ENCODE results near the gene ISM2. TPM values are rescaled to one million over a fixed set of nuclear protein-coding genes. Genes with fewer than 3 reads are reported as not detected.

ISM2 gene
- total RNA-seq, 3 donors from 2014 or later, result 0.32 to 0.59 TPM; not detected in 1

GRCh38 chr14:77520555-77520954 lies 21.9 kb upstream of the ISM2 start:
- Histone ChIP-seq H3K36me3 (no peaks in the 10 kb centered on the region), H3K4me1 (no peaks in the 10 kb centered on the region), H3K4me3 (no peak overlapping the region), H3K9me3 (no peaks in the 10 kb centered on the region), H3K27ac (no peak overlapping the region), H3K27me3 (no peaks in the 10 kb centered on the region)
- no peak for DNase-seq (ENCODE audit: low spot score in 2 of 2)
- intact Hi-C loops (cut with DNase I; ENCODE audit: low total_unique reads), result no loop called here
- TF ChIP-seq POLR2A (IDR thresholded peaks at IDR 0.05), result no peak
- TF ChIP-seq, protein P1, sequence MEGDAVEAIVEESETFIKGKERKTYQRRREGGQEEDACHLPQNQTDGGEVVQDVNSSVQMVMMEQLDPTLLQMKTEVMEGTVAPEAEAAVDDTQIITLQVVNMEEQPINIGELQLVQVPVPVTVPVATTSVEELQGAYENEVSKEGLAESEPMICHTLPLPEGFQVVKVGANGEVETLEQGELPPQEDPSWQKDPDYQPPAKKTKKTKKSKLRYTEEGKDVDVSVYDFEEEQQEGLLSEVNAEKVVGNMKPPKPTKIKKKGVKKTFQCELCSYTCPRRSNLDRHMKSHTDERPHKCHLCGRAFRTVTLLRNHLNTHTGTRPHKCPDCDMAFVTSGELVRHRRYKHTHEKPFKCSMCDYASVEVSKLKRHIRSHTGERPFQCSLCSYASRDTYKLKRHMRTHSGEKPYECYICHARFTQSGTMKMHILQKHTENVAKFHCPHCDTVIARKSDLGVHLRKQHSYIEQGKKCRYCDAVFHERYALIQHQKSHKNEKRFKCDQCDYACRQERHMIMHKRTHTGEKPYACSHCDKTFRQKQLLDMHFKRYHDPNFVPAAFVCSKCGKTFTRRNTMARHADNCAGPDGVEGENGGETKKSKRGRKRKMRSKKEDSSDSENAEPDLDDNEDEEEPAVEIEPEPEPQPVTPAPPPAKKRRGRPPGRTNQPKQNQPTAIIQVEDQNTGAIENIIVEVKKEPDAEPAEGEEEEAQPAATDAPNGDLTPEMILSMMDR (IDR thresholded peaks at IDR 0.05), result no peak

- H3K9me3 ChIP-seq, result no peaks in the 10 kb centered on the region
- intact Hi-C loops (cut with DNase I; ENCODE audit: low total_unique reads), result no loop called here
- no peak for DNase-seq (ENCODE audit: low spot score in 2 of 2)
- H3K27ac ChIP-seq, result no peak overlapping the region
- H3K4me3 ChIP-seq, result no peak overlapping the region
- TF ChIP-seq POLR2A (IDR thresholded peaks at IDR 0.05), result no peak
- no peak for TF ChIP-seq POLR2AphosphoS5 (IDR thresholded peaks at IDR 0.05)
- TF ChIP-seq, protein P1 (IDR thresholded peaks at IDR 0.05), result no peak
- no peaks in the 10 kb centered on the region for H3K4me1 ChIP-seq
- no peaks in the 10 kb centered on the region for H3K27me3 ChIP-seq
- H3K36me3 ChIP-seq, result peaks cover 3% of the 10 kb centered on the region
These were observed 17.5 kb upstream of the ISM2 start for GRCh38 chr14:77516126-77516525.

DNA sequence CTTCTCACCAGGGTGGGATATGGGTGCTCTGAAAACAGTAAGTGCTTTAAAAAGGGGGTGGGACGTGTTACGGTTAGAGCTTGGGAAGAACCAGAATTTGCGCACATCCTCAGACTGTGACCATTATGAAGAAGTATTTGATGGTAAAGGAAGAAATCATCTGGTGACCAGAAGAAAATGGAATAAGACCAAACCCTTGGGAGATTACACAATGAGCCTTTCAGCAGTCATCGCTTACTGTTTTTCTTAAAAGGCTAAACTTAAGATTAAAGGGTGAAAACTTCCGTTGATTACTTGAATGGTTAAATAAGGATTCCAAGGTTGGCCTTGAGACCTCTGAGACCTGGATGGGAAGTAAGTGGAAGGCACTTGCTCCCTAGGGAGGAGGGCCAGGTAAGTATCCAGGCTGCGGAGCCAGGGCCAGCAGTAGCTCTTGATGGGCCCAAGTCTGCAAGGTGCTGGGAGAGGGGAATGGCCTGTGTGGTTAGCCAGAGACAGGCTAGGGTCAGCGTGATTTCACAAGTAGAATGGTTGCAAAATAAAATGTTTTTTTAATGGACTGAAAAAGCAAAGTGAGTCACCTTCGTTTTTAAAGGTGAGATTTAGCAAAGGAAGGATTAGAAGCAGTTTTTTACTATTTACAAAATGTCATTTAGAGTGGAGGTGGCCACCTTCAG lies 13.0 kb upstream of the ISM2 start:
- H3K9me3 ChIP-seq, result no peaks in the 10 kb centered on the region
- intact Hi-C loops (cut with DNase I; ENCODE audit: low total_unique reads), result no loop called here
- H3K27me3 ChIP-seq, result no peaks in the 10 kb centered on the region
- no peak overlapping the region for H3K27ac ChIP-seq
- H3K4me1 ChIP-seq, result no peaks in the 10 kb centered on the region
- no peak for DNase-seq (ENCODE audit: low spot score in 2 of 2)
- no peak overlapping the region for H3K4me3 ChIP-seq
- peaks cover 3% of the 10 kb centered on the region for H3K36me3 ChIP-seq
- TF ChIP-seq POLR2A (IDR thresholded peaks at IDR 0.05) (no peak), POLR2AphosphoS5 (IDR thresholded peaks at IDR 0.05) (no peak)
- TF ChIP-seq, protein P1 (IDR thresholded peaks at IDR 0.05), result no peak

DNA sequence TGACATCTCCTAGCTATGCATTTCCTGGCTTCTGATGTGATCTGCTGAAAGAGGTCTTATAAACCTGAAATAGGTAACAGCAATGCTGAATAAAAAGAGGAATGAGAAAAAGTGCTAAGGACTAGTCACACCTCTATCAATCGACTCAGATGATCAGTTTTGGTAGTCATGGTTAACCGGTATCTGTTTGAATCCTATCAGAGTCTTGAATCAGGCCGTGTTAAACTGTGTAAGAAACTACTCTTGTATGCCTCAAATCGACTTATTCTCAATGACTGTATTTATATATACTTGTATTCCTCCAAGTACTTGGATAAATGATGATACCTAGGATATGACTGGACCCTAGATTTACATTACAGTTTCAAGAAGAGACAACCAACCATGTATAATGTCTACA lies 10.8 kb upstream of the ISM2 start:
- DNase-seq (ENCODE audit: low spot score in 2 of 2), result no peak
- H3K4me3 ChIP-seq, result no peak overlapping the region
- H3K27me3 ChIP-seq, result no peaks in the 10 kb centered on the region
- H3K27ac ChIP-seq, result no peak overlapping the region
- peaks cover 3% of the 10 kb centered on the region for H3K36me3 ChIP-seq
- TF ChIP-seq, protein P1 (IDR thresholded peaks at IDR 0.05), result no peak
- no peak for TF ChIP-seq POLR2AphosphoS5 (IDR thresholded peaks at IDR 0.05)
- TF ChIP-seq POLR2A (IDR thresholded peaks at IDR 0.05), result no peak
- no peaks in the 10 kb centered on the region for H3K4me1 ChIP-seq
- intact Hi-C loops (cut with DNase I; ENCODE audit: low total_unique reads), result no loop called here
- no peaks in the 10 kb centered on the region for H3K9me3 ChIP-seq

DNA sequence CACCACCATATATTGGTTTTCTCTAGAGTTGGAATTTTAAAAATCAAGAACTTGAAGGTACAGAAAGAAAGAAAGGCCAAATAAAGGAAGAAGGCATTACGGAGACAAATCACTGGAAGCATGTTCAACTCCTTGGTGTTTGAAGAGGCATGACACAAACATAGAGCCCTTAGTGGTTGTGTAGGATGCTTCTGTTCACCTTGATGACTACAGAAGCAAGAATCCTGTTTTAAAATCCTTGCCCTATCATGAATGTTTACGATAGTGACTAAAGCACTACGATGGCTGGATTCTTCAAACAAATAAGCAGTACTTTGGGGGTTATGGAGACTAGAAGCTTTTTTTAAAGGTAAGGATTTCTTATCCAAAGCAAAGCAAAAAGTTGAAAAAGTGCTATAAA lies 10.3 kb upstream of the ISM2 start:
- Histone ChIP-seq H3K4me1 (no peaks in the 10 kb centered on the region), H3K9me3 (peaks cover 0 to 2% of the 10 kb centered on the region in 2 donors), H3K36me3 (peaks cover 3% of the 10 kb centered on the region), H3K27me3 (no peaks in the 10 kb centered on the region), H3K4me3 (no peak overlapping the region), H3K27ac (no peak overlapping the region)
- no peak for DNase-seq (ENCODE audit: low spot score in 2 of 2)
- TF ChIP-seq POLR2A (IDR thresholded peaks at IDR 0.05), result no peak
- TF ChIP-seq, protein P1 (IDR thresholded peaks at IDR 0.05), result no peak
- TF ChIP-seq POLR2AphosphoS5 (IDR thresholded peaks at IDR 0.05), result no peak
- intact Hi-C loops (cut with DNase I; ENCODE audit: low total_unique reads), result no loop called here
